Fibroblast of skin of left biceps (primary cell): Measurements from ENCODE around the gene ACOXL.

ENCODE experiments used
- DNase-seq, 2 experiments: peaks; one replicate each; pipeline ENCODE4 v3.0.0-alpha.2; 2013; ENCODE audit warnings: low read depth in 2 of 2

The ACOXL gene

DNA sequence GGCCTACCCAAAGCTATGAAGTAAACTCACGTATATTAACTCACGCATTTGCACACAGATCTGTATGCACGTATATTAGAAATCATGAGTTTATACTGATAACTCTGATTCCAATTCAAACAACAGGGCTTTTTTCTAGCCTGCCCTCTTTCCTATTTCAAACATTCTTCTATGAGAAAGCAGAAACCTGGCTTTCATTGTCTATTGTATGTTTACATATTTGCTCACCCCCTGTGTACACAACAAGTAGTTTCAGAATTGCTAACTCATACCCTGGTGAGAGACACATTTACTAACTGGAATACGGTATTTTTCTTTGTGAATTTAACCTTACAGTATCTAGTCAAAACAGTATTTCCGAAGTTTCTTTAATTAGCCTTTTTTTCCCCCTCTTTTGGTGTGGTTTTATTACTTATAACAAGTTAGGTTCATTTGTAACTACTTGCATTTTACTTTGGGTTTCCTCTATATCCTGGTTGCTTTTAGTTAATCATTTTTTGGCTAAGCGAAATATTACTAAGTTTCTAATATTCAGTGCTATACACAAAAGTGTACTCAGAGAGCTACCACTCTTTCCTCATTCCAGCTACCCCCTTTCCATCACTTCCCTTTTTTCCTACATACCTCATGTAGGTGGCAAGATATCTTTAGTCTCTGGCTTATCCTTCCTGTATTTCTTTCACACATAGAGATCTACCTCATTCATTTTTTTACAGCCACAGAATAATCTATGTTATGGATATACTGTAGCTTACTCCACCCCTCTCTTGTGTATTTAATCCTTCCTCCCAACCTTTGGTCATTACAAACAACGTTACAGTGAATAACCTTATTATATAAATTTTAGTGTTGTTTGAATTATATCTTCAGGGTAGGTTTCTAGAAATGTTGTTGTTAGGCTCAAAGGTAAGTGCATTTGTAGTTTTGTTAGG, 275.6 kb downstream of the ACOXL start:
- DNase-seq: no peak

DNA sequence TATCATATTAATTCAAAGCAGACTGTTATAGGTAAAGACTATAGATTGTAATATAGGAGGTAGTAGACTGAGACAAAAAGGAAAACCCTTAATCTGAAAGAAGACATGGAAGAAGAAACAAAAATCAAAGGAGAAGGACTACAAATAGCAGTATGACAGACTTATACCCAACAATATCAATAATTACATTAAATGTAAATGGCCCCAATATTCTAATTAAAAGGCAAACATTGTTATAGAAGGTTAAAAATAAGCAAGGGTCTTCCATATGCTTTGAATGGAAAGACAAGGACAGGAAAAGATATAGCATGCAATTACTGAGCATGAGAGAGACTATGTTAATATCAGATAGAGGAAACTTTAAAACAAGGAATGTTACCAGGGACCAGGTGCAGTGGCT, 278.8 kb downstream of the ACOXL start:
- DNase-seq: no peak

- no peak for DNase-seq
Measured at GRCh38 chr2:111015283-111015995, 283.1 kb downstream of the ACOXL start.

- no peak for DNase-seq
Measured at GRCh38 chr2:111017034-111017622, 284.8 kb downstream of the ACOXL start.

DNA sequence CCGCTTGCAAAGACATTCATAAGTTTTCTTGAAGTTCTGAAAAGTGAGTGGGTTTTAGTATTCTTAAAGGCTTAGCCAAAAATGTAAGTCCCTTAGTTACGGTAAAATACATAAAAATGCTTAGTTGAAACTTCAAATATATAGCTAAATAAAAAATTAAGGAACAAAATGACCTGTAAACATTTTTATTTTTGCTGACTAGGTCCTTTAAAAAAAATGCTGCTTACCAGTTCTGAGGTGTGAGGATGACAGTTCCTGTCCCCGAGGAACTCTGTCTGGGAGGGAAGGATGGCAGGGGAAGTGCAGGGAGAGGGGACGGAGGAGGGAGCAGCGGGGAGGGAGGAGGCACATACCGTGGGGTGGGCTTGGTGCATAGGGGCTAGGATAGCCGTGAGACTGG, 285.5 kb downstream of the ACOXL start:
- DNase-seq: no peak

DNA sequence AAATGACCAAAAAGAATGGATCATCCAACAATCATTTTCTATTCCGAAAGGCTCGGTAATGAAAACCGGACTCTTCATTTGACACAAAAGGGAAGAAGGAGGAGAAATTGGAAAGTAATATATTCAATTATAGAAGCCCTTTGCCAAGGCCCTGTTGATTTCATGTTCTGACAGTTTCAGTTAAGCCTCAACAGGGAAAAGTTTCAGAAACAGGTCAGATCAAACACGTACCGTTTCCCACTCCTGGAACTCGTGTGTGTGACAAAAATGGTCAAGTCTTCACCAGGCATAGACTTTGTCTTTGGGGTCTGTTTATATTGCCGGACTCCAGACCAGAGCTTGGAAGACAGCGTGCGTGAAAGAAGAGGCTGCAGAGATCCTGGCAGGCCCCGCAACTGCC, 287.0 kb downstream of the ACOXL start:
- no peak for DNase-seq

DNA sequence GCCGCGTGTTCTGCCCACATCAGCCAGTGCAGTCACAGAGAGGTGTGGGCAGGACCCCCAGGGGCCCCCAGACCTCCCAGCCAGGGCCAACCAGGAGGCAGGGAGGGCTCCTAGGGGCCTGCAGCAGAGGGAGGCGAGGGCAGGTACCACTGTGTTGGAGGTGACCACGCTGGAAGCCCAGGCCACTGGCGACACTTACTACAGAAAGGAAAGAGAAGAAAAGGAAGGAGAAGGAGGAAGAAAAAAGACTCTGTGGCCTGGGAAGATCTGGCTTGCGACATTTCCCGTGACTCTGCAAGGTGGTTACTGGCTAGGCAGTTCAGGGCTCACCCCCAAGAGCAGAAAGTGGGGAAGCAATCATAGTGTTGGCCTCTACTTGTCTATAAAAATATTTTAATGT, 290.3 kb downstream of the ACOXL start:
- no peak for DNase-seq

DNA sequence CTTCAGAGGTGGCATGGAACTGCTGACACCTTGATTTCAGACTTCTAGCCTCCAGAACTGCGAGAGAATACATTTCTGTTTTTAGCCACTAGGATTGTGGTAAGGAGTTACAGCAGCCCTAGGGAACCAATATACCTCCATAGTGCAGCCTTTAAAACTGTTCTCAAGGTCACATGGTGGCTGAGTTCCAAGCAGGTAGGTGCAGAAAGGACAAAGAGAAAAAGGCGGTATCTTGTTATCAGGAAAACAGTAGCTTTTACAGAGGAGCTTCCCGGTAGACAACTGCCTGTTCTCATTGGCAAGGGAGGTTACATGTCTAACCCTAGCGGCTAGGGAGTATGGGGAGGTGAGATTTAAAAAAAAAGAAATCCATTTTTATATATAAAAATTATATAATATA, 292.1 kb downstream of the ACOXL start:
- DNase-seq: no peak

DNA sequence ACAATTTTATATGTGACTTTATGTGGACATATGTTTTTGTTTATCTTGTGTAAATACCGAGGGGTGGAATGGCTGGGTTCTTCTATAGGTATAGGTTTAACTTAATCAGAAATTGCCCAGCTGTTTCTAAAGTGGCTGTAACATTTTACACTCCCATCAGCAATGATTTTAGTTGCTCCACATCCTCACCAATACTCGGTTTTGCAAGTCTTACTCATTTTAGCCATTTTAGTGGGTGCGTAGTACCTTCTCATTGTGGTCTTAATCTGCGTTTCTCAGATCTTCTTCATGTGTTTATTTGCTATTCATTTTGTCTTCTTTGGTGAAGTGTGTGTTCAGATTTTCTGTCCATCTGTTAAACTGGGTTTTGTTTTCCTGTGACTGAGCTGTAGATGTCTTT, 292.9 kb downstream of the ACOXL start:
- no peak for DNase-seq

DNA sequence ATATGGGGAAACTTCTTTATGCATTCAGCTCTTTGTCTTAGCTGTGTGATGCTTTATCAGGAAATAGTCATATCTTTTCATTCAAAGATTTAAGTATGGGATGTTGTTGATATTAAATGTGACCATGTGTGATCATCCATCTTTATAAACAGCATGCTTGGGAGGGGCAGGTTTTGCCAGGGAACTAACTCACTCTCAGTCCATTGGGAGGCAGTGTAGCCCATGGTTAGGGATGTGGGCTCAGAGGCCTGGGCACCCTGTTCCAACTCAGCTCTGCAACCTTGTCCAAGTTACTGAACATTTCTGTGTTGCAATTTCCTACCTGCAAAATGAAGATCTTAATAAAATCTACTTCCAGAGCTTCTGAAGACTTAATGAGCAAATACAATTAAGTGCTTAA, 296.3 kb downstream of the ACOXL start:
- DNase-seq: no peak

GRCh38 chr2:111029181-111029927, 297.0 kb downstream of the ACOXL start:
- no peak for DNase-seq

- DNase-seq: no peak
Measured at GRCh38 chr2:111030260-111030891, 298.0 kb downstream of the ACOXL start.

DNA sequence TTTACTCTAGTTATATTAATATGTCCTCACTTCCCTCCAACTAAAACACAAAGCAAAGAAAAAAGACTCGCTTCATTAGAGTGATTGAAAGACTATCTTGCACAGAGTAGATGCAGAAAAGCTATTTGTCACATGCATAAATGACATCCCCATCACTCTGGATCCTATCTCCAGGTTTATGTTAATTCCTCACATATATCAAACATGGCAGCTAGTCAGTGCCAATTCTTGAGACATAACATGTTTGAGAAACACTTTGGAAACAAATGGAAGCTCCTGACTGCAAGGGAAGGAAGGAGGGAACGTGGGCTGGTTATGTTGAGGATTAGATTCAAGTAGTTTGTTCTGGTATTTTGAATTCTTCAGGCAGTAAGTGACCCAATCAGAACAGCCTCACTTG, 298.6 kb downstream of the ACOXL start:
- DNase-seq: no peak

DNA sequence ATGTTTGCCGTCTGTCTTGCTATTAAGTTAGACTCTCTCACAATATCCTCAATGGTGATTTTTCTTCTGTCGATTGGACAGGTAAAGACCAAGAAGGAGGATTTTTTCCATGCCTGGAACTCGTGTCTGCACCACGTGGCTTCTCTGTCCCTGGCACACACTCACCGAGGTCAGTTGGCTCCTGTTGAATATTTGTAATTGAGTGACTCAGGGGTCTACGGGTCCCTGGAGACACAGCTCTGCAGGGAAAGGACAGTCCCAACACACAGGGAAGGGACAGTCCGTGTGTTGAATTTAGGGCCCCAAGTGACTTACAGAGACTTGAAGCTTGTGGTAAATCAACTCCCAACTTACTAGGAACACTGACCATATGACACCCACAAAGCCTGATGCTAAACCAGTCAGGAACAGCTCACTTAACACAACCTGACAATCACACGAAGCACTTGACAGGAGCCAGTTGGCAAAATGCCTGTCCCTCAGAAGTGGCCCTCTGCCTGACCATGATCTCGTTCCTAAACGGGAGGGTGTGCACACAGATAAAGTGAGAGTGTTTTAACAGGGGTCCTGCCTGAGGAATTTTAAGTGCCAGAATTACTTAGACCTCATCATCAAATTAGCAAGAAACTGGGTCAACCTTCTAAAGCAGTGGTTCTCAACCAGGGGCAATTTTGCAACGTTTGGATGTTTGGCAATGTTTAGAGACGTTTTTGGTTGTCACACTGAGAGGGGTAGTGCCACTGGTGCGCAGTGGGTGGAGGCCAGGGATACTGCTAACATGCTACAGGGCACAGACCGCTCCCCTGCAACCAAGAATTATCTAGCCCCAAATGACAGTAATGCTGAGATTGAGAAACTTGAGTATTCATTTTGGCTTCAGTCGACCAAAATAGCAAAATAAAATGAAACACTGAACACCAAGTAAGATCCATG, 299.4 kb downstream of the ACOXL start:
- no peak for DNase-seq

GRCh38 chr2:111032721-111033429, 300.5 kb downstream of the ACOXL start:
- no peak for DNase-seq

GRCh38 chr2:111034146-111034545, 301.8 kb downstream of the ACOXL start:
- no peak for DNase-seq

DNA sequence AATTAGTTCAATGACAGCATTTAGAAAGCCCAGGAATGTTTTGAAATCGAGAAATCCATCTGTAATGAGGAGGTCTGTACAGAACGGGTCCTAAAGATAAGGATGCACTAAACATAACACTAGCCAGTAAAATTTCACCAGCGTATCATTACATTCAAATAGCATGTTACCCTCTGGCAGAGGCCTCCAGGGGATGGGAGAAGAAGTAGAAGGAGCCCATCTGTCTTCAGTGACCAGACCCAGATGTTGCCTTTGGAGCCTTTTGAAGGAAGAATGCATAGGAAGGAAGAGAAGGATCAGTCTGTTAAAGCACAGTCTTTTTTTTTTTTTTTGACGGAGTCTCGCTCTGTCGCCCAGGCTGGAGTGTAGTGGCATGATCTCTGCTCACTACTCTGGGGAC, 302.2 kb downstream of the ACOXL start:
- no peak for DNase-seq

DNA sequence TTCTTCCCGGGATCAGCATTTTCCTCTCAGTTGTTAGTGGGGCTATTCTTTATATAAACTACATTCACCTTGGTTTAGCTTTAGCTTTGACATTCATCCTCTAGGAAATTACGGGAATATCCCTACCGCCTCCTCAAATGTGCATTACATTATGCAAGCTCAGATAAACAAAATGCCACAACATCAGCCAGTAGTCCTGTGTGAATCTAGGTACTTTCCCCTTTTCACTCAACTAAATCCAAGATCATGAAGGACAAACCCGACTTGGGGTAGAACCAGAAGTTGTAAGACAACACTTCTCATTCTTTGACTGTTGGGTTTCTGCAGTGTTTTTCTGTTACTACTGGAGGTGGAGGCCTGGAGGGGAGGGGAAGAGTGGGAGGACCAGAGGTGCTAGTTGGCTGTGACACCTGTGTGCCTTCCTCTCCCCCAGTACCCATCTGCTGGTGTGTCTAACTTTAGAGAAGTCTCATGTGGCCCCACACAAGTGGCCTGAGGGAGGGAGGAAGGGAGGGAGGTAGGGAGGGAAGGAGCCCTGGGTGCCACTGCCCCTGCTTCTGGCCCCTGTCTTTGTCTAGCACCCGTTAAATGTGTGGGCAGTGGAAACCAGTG, 303.6 kb downstream of the ACOXL start:
- no peak for DNase-seq

DNA sequence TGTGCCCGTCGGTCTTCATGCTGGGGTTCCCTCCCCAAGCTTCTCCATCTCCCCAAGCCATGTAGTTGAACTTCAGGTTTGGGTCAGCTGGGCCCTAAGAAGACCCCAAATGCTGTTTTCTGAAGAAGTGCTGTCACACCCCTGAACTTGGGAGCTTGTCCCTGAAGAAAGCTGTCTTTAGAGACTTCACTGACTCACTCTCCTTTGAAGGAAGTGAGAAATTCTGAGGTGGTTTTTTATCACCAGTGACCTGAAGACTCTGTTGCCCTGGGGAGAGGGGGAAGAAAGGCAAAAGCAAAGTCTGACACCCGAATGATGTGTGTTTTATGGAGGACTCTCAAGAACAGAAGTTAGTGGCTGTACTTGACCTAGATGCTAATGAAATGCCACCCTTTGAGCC, 304.8 kb downstream of the ACOXL start:
- DNase-seq: no peak
